ENCODE data around the gene LHX2.

LHX2 gene

GRCh38 chr9:124068251-124068650, 56.7 kb downstream of the LHX2 start:
- DNase-seq = no peak

GRCh38 chr9:124074746-124075145, 63.2 kb downstream of the LHX2 start:
- no peak for DNase-seq

GRCh38 chr9:124075761-124076160, 64.2 kb downstream of the LHX2 start:
- DNase-seq = no peak

GRCh38 chr9:124077915-124078572, 66.5 kb downstream of the LHX2 start:
- no peak for DNase-seq

GRCh38 chr9:124078641-124079040, 67.1 kb downstream of the LHX2 start:
- DNase-seq = peak; percentile 7 to 13

GRCh38 chr9:124079176-124079925, 67.8 kb downstream of the LHX2 start:
- DNase-seq = peak; percentile 13 to 72

GRCh38 chr9:124082622-124083021, 71.1 kb downstream of the LHX2 start:
- no peak for DNase-seq

All from NCI-H446 (cell line).